ENCODE measurements around the gene LAMC2. TPM values are rescaled to one million over a fixed set of nuclear protein-coding genes. Genes with fewer than 3 reads are reported as not detected.
"Not testable (repeated sequence)": the region's sequence is repeated elsewhere in the genome, so short reads cannot be mapped to it uniquely, and the experiment has no call there.

Gene LAMC2
- total RNA-seq, 2 experiments from 2014 or later, result not detected

DNA sequence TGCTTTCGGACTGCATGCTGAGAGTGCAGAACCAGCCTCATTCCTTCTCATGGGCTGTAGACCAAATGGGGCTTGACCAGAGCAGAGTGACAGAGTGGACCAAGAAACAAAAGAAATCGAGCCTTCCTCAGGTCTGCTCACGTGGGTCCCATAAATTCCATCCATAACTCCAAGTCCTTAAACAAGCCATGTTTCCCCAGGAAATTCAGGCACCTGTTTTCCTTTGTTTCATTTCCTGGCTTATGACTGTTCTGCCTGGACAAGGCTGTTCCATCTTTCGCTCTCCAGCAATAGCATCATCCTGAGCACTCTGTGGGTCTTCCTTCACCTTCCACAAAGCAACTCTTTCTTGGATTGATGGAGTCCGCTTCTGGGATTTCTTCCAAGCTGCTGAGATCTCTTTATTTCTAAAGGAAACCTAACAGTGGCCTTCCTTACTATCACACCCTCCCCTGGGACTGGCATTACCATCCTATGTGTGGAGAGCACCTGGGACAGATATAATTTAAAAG is 63.9 kb downstream of the LAMC2 start:
- ChIA-PET POLR2A (no interaction called here), CTCF (no interaction called here)
- DNase-seq, result no peak
- no peak overlapping the region for H3K27ac Mint-ChIP-seq
- no peaks in the 10 kb centered on the region for H3K4me1 Mint-ChIP-seq
- H3K27me3 Mint-ChIP-seq, result peaks cover 17% of the 10 kb centered on the region
- no peaks in the 10 kb centered on the region for H3K36me3 Mint-ChIP-seq (ENCODE audit: low read depth)
- no peak overlapping the region for H3K4me3 Mint-ChIP-seq
- no peaks in the 10 kb centered on the region for H3K9me3 Mint-ChIP-seq

DNA sequence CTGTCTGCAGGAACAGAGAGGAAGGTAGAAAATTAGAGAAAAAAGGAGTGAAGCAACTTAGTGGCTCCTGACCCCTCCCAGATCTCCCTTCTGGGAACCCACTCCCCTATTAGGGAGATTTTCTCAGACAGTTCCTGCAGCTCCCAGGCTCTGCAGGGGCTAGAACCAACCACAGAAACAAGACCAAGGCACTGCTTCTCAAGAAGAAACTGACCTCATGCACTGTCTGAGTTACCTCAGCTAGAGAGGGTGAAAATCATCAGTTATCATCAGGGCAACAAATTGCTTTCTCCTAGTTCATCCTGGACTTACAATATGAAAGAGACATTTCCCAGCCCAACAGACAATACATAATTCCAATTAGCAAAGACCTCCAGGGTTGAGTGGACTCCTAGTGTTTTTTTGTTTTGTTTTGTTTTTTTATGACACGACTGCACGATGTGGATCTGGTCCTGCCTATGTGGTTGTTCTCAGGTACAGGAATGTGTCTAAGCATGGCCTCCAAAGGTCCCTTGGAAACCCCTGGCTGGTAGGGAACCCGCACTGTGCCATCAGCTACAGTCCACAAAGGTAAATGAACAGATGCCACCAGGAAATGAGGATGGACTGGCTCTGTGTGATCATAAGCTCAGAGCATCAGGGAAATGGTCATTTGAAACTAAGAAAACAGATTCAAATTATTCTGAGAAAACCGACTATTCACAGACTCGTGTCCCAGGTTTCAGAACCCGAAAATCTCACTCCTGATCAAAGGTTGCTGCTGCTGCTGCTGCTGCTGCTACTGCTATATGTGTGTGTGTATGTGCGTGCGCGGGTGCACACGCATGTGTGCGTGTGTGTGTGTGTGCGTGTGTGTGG is 65.3 kb downstream of the LAMC2 start:
- Mint-ChIP-seq H3K4me1 (no peaks in the 10 kb centered on the region), H3K4me3 (no peak overlapping the region), H3K9me3 (no peaks in the 10 kb centered on the region), H3K27ac (no peak overlapping the region), H3K36me3 (ENCODE audit: low read depth) (no peaks in the 10 kb centered on the region), H3K27me3 (peaks cover 17% of the 10 kb centered on the region)
- POLR2A ChIA-PET, result no interaction called here
- DNase-seq, result no peak
- CTCF ChIA-PET, result no interaction called here

DNA sequence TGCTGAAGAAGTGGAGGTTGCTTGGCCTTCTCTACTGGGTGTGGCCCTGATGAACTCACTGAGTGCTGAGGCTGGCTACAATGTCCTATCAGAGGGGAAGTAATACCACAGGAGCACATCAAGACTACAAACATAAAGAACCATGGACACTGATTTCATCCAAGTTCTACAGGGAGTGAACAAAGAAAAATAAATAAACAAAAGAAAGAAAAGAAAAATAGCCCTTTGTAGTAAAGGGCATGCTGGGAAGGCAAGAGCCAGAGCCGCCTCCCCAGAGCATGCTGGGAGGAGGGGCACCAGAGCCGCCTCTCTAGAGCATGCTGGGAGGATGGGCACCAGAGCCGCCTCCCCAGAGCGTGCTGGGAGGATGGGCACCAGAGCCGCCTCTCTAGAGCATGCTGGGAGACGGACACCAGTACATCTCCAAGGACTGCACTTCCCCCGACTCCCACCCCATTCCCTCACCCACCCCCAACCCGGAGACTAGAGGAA is 65.9 kb downstream of the LAMC2 start:
- ChIA-PET POLR2A (no interaction called here), CTCF (no interaction called here)
- Mint-ChIP-seq H3K27me3 (peaks cover 19% of the 10 kb centered on the region), H3K4me1 (no peaks in the 10 kb centered on the region), H3K4me3 (no peak overlapping the region), H3K27ac (no peak overlapping the region), H3K36me3 (ENCODE audit: low read depth) (no peaks in the 10 kb centered on the region), H3K9me3 (no peaks in the 10 kb centered on the region)
- DNase-seq, result no peak

DNA sequence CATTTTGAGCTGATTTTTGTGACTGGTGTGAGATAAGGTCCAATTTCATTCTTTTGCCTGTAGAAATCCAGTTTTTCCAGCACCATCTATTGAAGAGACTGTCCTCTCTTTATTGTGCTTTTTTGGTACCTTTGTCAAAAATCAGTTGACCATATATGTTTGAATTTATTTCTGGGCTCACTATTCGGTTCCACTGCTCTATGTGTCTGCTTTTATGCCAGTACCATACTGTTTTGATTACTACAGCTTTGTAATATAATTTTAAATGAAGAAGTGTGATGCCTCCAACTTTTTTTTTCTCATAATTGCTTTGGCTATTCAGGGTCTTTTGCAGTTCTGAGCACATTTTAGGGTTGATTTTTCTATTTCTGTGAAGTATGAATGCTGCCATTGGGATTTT is 69.0 kb downstream of the LAMC2 start:
- H3K27ac Mint-ChIP-seq, result no peak overlapping the region
- no peak overlapping the region for H3K4me3 Mint-ChIP-seq
- no peak for DNase-seq
- ChIA-PET CTCF (no interaction called here), POLR2A (no interaction called here)
- no peaks in the 10 kb centered on the region for H3K36me3 Mint-ChIP-seq (ENCODE audit: low read depth)
- H3K27me3 Mint-ChIP-seq, result peaks cover 23% of the 10 kb centered on the region
- no peaks in the 10 kb centered on the region for H3K9me3 Mint-ChIP-seq
- H3K4me1 Mint-ChIP-seq, result no peaks in the 10 kb centered on the region

DNA sequence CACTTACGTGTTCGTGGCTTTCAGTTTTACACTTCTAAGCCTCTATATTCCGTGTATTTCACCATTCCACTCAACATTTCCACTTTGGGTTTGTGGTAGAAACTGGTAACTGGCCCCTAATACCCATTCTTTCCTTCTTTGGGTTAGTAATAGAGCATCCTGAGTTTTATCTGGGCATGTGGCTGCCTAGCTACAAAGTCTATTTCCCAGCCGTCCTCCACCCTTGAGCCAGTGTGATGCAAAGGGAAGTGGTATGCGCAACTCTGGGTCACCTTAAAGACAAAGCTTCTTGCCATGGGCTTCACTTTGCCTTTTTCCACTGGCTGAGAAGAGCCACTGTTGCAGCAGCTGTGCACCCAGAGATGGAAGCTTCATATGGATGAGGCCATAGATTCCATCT is 73.9 kb downstream of the LAMC2 start:
- H3K9me3 Mint-ChIP-seq, result no peaks in the 10 kb centered on the region
- POLR2A ChIA-PET, result no interaction called here
- peaks cover 32% of the 10 kb centered on the region for H3K27me3 Mint-ChIP-seq
- H3K4me1 Mint-ChIP-seq, result no peaks in the 10 kb centered on the region
- no peak overlapping the region for H3K27ac Mint-ChIP-seq
- CTCF ChIA-PET, result no interaction called here
- H3K36me3 Mint-ChIP-seq (ENCODE audit: low read depth), result no peaks in the 10 kb centered on the region
- no peak overlapping the region for H3K4me3 Mint-ChIP-seq
- DNase-seq, result no peak

DNA sequence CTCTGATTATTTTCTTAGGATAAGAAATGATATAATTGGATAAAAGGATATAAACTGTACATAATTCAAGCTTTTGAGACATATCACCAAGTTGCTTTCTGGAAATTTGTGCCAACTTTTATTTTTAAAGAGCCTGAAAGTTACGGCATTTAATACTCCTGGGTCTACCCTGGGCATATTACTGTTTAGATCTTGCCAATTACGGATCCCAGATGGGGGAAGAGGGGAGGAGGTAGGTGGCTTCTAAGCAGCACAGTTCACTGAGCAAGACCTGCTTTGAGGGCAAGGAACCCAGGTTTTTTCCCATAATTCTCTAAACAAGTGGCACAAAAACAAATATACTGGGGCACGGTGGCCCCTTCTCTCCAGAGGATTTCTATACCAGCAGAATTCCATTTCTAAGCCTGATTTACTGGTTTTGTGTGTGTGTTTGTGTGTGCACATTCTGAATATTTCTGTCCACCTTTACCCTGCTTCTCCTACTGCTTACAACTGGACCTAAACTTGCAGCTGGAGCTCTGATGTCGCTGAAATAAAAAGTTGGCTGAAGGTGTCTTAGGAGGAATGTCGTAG is 76.7 kb downstream of the LAMC2 start:
- H3K4me1 Mint-ChIP-seq, result no peaks in the 10 kb centered on the region
- peaks cover 42% of the 10 kb centered on the region for H3K27me3 Mint-ChIP-seq
- POLR2A ChIA-PET, result no interaction called here
- H3K9me3 Mint-ChIP-seq, result no peaks in the 10 kb centered on the region
- no peaks in the 10 kb centered on the region for H3K36me3 Mint-ChIP-seq (ENCODE audit: low read depth)
- CTCF ChIA-PET, result no interaction called here
- H3K4me3 Mint-ChIP-seq, result no peak overlapping the region
- H3K27ac Mint-ChIP-seq, result no peak overlapping the region
- no peak for DNase-seq

DNA sequence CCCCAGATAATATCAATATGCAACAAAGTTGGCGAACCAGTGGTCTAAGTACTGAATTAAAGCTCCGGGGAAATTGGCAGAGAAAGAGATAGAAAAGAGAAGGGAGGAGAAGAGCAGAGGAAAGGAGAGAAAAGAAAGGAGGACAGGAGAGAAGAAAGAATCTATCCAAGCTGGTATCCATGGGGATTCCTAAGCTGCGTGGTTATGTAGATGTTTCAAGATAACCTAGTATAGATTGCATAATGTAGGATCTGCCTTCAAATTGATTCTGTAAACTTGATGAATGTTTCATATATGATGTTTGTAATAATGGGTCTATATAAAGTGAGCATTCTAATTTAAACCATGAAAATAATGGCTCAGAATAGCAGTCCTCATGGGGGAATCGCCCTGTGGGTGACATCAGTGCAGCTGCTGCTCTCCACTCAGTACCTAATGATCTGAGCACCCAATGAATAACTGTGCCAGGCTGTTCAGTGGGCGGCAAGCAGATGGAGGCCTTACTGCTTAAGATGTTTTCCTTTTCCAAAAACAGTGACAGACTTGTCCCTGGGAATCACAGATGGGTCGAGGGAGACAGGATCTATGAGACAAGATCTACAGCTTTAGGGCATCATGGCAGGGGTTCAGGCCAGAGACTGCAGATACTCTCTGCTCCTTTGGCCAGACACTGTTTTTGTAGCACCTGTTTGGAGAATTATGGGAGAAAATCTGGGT is 78.0 kb downstream of the LAMC2 start:
- H3K4me1 Mint-ChIP-seq, result no peaks in the 10 kb centered on the region
- POLR2A ChIA-PET, result no interaction called here
- no peaks in the 10 kb centered on the region for H3K36me3 Mint-ChIP-seq (ENCODE audit: low read depth)
- CTCF ChIA-PET, result no interaction called here
- DNase-seq, result no peak
- no peaks in the 10 kb centered on the region for H3K9me3 Mint-ChIP-seq
- H3K27ac Mint-ChIP-seq, result no peak overlapping the region
- peaks cover 34% of the 10 kb centered on the region for H3K27me3 Mint-ChIP-seq
- H3K4me3 Mint-ChIP-seq, result no peak overlapping the region

DNA sequence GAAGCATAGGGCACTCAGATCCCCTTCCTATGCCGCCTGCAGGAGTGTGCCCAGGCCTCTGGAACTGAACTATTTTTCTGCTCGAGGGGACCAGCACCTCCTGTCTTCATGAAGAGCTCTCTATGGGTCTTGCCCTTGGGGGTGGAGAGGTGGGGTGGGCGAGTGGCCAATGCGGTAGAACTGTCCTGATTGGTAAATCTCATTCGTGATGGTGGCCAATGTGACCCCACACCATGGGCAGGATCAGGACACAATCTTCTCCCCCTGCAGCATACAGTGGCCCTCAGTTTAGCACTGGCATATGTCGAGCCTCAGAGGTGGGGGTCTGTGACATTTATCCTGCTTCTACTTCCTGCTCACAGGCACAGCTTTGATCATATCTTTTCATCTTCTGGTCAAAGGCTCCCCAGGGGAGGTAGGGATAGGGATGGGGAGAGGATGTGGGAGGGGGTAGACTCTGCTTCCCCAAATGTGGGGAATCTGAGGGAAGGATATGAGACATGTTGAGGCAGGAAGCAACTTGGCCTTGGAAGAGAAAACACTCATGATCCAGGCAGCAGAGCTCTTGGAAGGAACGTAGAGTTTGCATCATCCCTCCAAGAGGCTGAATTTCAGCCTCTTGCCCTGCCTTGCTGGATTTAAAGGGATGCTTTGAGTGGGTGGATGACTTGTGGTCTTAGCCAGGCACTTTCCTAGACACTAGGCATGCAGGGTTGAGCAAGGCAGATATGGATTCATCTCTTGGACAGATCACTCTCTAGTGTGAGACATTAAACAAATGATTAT is 81.8 kb downstream of the LAMC2 start:
- CTCF ChIA-PET, result no interaction called here
- POLR2A ChIA-PET, result no interaction called here
- no peaks in the 10 kb centered on the region for H3K4me1 Mint-ChIP-seq

DNA sequence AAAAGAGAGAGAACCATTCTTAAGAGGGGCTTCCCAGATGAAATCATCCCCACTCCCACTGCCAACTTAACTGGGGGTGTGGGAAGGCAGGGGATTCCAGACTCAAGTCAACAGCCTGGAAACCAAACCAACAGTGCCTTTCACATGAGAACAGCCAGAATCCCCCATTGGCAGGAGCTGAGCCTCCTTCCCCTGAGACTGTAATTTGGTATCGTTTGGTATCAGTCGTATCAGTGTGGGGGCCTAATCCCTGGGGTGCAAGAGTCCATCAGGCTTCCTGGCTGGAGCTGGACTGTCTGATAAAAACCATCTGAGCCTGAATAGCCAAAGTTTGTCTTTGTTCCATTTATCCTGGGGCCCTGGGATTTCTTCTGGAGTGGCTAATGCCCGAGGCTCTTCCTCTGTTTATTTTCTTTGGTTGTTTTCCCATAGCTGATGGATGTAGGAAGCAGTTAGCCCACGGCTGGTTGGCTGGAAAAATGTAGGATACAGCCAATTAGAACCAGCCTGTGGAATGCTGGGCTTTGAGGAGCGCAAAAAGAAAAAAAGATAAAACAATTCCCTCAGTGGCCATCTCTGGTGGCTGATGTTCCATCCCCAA is 84.6 kb downstream of the LAMC2 start:
- H3K9me3 Mint-ChIP-seq, result no peaks in the 10 kb centered on the region
- peaks cover 21% of the 10 kb centered on the region for H3K27me3 Mint-ChIP-seq
- H3K36me3 Mint-ChIP-seq (ENCODE audit: low read depth), result no peaks in the 10 kb centered on the region
- H3K4me1 Mint-ChIP-seq, result no peaks in the 10 kb centered on the region
- DNase-seq, result no peak
- no peak overlapping the region for H3K27ac Mint-ChIP-seq
- no peak overlapping the region for H3K4me3 Mint-ChIP-seq
- POLR2A ChIA-PET, result no interaction called here
- CTCF ChIA-PET, result interaction anchor here (1.4 kb wide), 1 partner anchor 11 kb away, joined by 4 read pairs; no protein-coding TSS in a partner anchor

More for the DNA sequence above, 81.8 kb downstream of the LAMC2 start:
- Mint-ChIP-seq H3K4me3 (no peak overlapping the region), H3K36me3 (ENCODE audit: low read depth) (no peaks in the 10 kb centered on the region), H3K9me3 (no peaks in the 10 kb centered on the region), H3K27me3 (peaks cover 33% of the 10 kb centered on the region), H3K27ac (no peak overlapping the region)
- no peak for DNase-seq

DNA sequence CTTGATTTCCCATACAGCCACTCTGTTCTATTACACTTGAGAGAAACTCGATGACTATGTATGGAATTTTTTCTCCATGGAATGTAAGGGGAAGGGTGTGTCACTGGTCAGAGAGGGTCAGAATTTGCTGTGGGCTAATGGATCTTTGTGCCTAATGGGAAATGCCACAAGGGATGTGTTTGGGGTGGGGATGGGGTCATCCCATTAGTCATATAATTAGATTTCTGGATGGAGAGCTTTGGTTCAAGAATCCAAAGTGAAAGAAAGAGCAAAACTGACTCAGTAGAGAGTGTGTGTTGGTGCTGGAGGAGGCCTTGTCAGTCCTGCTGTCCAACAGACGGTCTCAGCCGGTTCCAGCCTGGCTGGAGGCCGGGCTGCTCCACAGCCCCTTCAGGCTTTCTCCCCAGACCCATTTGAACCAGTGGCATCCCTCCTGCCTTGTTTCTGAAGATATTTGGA is 86.4 kb downstream of the LAMC2 start:
- Mint-ChIP-seq H3K27me3 (peaks cover 12% of the 10 kb centered on the region), H3K4me1 (no peaks in the 10 kb centered on the region), H3K27ac (no peak overlapping the region), H3K9me3 (no peaks in the 10 kb centered on the region), H3K4me3 (no peak overlapping the region), H3K36me3 (ENCODE audit: low read depth) (no peaks in the 10 kb centered on the region)
- CTCF ChIA-PET, result no interaction called here
- DNase-seq, result no peak
- POLR2A ChIA-PET, result no interaction called here

DNA sequence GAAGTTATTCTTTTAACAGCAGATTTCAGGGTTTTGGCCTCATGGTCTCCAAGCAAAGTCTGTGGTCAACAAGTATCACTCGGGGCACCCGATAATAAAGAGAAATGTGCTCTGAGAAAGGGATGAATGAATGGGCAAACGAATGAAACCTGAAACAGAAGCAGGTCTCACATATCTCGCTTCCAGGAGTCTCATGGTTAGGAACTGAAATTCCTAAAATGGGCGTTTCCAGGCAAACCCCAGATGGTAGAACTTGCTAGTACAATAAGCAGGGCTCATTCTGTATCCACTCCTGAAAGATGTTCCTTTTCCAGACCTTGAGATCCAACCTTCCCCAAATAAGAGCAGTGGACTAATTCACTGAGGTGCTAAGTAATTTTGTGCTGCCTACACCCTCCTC is 87.2 kb downstream of the LAMC2 start:
- POLR2A ChIA-PET, result no interaction called here
- CTCF ChIA-PET, result no interaction called here
- Mint-ChIP-seq H3K4me1 (peaks cover 8% of the 10 kb centered on the region), H3K36me3 (ENCODE audit: low read depth) (no peaks in the 10 kb centered on the region), H3K27me3 (peaks cover 12% of the 10 kb centered on the region), H3K9me3 (no peaks in the 10 kb centered on the region), H3K27ac (no peak overlapping the region), H3K4me3 (no peak overlapping the region)
- no peak for DNase-seq

DNA sequence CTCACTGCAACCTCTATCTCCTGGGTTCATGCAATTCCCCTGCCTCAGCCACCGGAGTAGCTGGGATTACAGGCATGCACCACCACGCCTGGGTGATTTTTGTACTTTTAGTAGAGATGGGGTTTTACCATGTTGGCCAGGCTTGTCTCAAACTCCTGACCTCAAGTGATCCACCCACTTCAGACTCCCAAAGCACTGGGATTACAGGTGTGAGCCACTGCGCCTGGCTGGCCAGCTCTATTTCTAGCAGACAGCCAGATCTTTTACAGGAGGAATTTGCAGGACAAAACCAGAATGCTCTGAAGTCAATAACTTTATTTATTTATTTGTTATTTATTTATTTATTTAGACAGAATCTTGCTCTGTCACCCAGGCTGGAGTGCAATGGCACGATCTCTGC is 87.9 kb downstream of the LAMC2 start:
- H3K27me3 Mint-ChIP-seq; H3K27ac Mint-ChIP-seq; POLR2A ChIA-PET; DNase-seq; H3K36me3 Mint-ChIP-seq (ENCODE audit: low read depth); H3K9me3 Mint-ChIP-seq; H3K4me3 Mint-ChIP-seq; CTCF ChIA-PET: not testable (repeated sequence)
- H3K4me1 Mint-ChIP-seq, result peaks cover 15% of the 10 kb centered on the region

DNA sequence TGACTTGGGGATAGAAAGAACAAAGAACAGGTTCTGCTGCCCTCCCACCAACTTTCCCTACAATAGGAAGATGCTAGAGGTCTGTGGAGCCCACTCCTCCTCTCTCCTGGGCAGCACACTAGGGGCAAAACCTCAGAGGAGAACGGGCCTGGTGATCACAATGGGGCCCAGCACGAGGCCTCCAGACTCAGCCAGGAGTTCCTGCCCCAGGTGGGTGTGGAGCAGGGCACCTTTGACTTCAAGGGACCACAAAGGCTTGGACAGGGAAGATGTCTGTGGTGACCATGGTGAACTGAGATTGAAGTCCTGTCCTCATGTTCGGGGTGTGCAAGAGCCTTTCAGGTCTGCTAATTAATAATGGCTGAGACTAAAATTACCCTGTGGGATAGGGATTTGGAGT is 88.8 kb downstream of the LAMC2 start:
- no peaks in the 10 kb centered on the region for H3K9me3 Mint-ChIP-seq
- H3K4me1 Mint-ChIP-seq, result peaks cover 22% of the 10 kb centered on the region
- H3K36me3 Mint-ChIP-seq (ENCODE audit: low read depth), result no peaks in the 10 kb centered on the region
- CTCF ChIA-PET, result no interaction called here
- H3K27me3 Mint-ChIP-seq, result peaks cover 4% of the 10 kb centered on the region
- H3K4me3 Mint-ChIP-seq, result no peak overlapping the region
- no peak overlapping the region for H3K27ac Mint-ChIP-seq
- POLR2A ChIA-PET, result no interaction called here
- DNase-seq, result no peak

All from activated CD4-positive, alpha-beta memory T cell treated with anti-CD3 and anti-CD28 coated beads, Interleukin-2, amount 10 ng/mL, durations not matched to agents 7 days and 5 days (primary cell).